ENCODE measurements around the gene ATP2B2. TPM values are rescaled to one million over a fixed set of nuclear protein-coding genes. Genes with fewer than 3 reads are reported as not detected.

Gene ATP2B2
- polyA plus RNA-seq, 4 donors = 0.39 to 0.55 TPM; not detected in 2

DNA sequence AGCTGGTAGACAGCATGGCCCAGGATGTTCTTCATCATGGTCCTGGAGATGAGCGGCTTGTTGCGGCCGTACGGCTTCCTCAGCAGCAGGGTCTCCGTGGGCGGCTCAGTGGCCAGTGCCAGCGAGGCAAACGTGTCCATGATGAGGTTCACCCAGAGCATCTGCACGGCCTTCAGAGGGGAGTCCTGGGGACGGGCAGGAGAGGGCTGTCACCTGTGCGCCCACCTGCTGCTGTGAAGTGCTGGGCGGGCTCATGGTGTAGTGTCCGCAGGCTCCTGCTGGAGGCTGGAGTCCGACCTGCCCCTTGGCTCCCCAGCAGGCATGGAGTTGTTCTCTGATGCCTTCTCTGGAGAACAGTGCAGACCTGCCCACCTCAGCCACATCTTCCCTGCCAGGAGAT, 162.6 kb downstream of the ATP2B2 start:
- Histone ChIP-seq H3K4me3 (ENCODE audit: low read depth in 1 of 3, low read length in 3 of 3) (no peak overlapping the region), H3K36me3 (ENCODE audit: control insufficient read depth in 3 of 3, insufficient read depth in 2 of 3, low read depth in 1 of 3, low read length in 3 of 3) (no peaks in the 10 kb centered on the region), H3K4me1 (ENCODE audit: control insufficient read depth in 3 of 3, insufficient read depth in 2 of 3, low read depth in 1 of 3, low read length in 2 of 3) (peaks cover 0 to 16% (median 0%) of the 10 kb centered on the region in 3 donors), H3K27me3 (ENCODE audit: control insufficient read depth in 3 of 3, insufficient read depth in 3 of 3, low read length in 3 of 3) (no peaks in the 10 kb centered on the region), H3K27ac (ENCODE audit: low read depth in 1 of 3, low read length in 2 of 3) (no peak overlapping the region), H3K9me3 (ENCODE audit: control insufficient read depth in 2 of 2, insufficient read depth in 1 of 2, low read depth in 1 of 2, low read length in 1 of 2) (no peaks in the 10 kb centered on the region)
- DNase-seq (no peak), FAIRE-seq (no peak)
- WGBS, 3 donors = 81 to 86% (median 85%) methylated on average over 14 of the region's 14 CpGs

DNA sequence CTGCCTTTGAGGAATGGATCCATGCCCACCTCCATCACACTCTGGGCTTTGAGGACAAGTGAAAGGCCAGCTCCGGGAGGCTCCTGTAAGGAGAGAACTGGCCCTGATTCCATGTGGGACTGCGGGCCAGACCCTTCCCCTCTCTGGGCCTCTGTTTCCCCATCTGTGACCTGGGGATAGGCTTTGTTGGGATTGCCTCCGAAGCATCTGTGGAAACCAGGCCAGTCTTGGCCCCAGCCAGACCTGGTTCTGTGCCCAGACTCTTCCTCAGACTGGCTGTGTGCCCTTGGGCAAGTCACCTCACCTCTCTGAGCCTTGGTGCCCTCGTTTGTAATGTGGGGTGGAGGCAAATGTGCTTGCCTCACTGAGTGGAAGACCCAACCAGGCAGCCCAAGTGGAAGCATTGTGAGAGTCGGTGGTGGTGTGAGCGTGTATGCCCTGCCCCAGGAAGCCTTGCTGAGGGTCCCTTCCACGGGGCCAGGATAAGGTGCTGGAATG, 163.4 kb downstream of the ATP2B2 start:
- Histone ChIP-seq H3K36me3 (ENCODE audit: control insufficient read depth in 3 of 3, insufficient read depth in 2 of 3, low read depth in 1 of 3, low read length in 3 of 3) (no peaks in the 10 kb centered on the region), H3K4me1 (ENCODE audit: control insufficient read depth in 3 of 3, insufficient read depth in 2 of 3, low read depth in 1 of 3, low read length in 2 of 3) (peaks cover 0 to 24% (median 0%) of the 10 kb centered on the region in 3 donors), H3K9me3 (ENCODE audit: control insufficient read depth in 2 of 2, insufficient read depth in 1 of 2, low read depth in 1 of 2, low read length in 1 of 2) (no peaks in the 10 kb centered on the region), H3K4me3 (ENCODE audit: low read depth in 1 of 3, low read length in 3 of 3) (no peak overlapping the region), H3K27ac (ENCODE audit: low read depth in 1 of 3, low read length in 2 of 3) (no peak overlapping the region), H3K27me3 (ENCODE audit: control insufficient read depth in 3 of 3, insufficient read depth in 3 of 3, low read length in 3 of 3) (no peaks in the 10 kb centered on the region)
- DNase-seq (no peak), FAIRE-seq (no peak)
- 65 to 72% (median 69%) methylated on average over 7 of the region's 7 CpGs for WGBS, 3 donors

DNA sequence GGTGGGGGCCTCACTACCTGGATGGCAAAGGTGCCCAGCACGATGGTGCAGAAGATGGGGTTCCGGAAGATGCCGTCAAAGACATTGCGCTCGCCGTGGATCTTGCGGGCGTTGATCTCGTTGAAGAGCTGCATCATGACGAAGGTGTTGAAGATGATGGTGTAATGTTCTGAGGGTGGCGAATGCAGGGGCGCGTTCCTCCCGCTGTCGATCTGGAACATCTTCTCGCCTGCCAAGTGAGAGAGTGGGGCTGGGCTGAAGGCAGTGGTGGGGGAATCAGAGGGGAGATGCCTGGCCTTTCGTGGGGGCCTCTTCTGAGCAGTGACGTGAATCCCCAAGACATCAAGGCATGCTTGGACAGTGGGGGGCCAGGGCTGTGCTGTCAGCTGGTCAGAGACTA, 164.9 kb downstream of the ATP2B2 start:
- FAIRE-seq (no peak), DNase-seq (no peak)
- Histone ChIP-seq H3K4me3 (ENCODE audit: low read depth in 1 of 3, low read length in 3 of 3) (no peak overlapping the region), H3K27me3 (ENCODE audit: control insufficient read depth in 3 of 3, insufficient read depth in 3 of 3, low read length in 3 of 3) (no peaks in the 10 kb centered on the region), H3K27ac (ENCODE audit: low read depth in 1 of 3, low read length in 2 of 3) (no peak overlapping the region), H3K36me3 (ENCODE audit: control insufficient read depth in 3 of 3, insufficient read depth in 2 of 3, low read depth in 1 of 3, low read length in 3 of 3) (no peaks in the 10 kb centered on the region), H3K9me3 (ENCODE audit: control insufficient read depth in 2 of 2, insufficient read depth in 1 of 2, low read depth in 1 of 2, low read length in 1 of 2) (no peaks in the 10 kb centered on the region), H3K4me1 (ENCODE audit: control insufficient read depth in 3 of 3, insufficient read depth in 2 of 3, low read depth in 1 of 3, low read length in 2 of 3) (peaks cover 0 to 28% (median 0%) of the 10 kb centered on the region in 3 donors)
- WGBS, 3 donors = 89 to 92% (median 90%) methylated on average over 18 of the region's 18 CpGs

DNA sequence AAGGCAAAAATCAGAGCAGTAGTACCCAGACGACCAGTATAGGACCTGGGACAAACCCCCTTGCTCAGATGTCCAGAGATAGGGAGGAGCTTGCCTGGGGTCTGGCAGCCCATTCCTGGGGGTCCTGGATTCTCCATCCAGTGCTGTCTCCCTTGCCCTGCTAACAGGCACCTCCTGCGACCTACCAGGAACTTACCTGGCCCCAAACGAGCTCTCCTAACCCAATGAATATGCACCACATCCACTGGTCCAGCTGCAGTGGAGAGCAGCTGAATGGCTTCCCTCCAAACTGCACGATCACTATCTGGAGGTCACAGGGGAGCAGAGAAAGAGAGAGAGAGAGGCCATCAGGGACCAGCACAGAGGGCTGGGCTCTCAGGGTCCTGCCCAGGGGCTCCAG, 165.3 kb downstream of the ATP2B2 start:
- Histone ChIP-seq H3K27ac (ENCODE audit: low read depth in 1 of 3, low read length in 2 of 3) (no peak overlapping the region), H3K4me1 (ENCODE audit: control insufficient read depth in 3 of 3, insufficient read depth in 2 of 3, low read depth in 1 of 3, low read length in 2 of 3) (peaks cover 0 to 28% (median 0%) of the 10 kb centered on the region in 3 donors), H3K9me3 (ENCODE audit: control insufficient read depth in 2 of 2, insufficient read depth in 1 of 2, low read depth in 1 of 2, low read length in 1 of 2) (no peaks in the 10 kb centered on the region), H3K27me3 (ENCODE audit: control insufficient read depth in 3 of 3, insufficient read depth in 3 of 3, low read length in 3 of 3) (no peaks in the 10 kb centered on the region), H3K36me3 (ENCODE audit: control insufficient read depth in 3 of 3, insufficient read depth in 2 of 3, low read depth in 1 of 3, low read length in 3 of 3) (no peaks in the 10 kb centered on the region), H3K4me3 (ENCODE audit: low read depth in 1 of 3, low read length in 3 of 3) (no peak overlapping the region)
- FAIRE-seq (no peak), DNase-seq (no peak)
- 33 to 51% (median 33%) methylated on average over 4 of the region's 4 CpGs for WGBS, 3 donors

DNA sequence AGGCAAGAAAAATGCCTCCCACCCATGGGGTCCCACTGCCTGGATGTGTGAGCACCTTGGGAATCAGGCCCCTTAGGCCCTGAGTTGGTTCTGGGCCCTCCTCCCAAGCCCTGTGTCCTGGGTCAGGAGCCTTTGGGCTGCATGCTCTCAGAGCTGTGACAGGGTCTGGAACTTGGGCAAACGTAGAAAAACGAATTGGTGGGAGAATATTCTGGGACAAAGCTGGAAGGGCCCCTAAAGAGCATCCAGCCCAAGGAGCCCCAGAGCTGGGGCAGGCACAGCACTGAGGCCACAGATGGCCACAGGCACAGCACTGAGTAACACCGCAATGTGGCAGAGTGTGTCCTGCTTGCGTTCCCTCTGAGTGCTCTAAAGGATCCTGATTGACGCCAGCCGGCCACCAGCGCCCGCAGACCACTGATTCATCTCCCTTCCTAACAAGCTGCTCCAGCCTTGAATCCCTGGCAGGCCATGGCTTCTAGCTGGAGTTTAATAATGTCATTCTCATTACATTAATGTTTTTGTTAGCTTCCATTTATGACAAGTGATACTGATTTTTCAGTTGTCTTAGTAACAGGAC, 165.9 kb downstream of the ATP2B2 start:
- WGBS, 3 donors = 80 to 86% (median 85%) methylated on average over 8 of the region's 8 CpGs
- H3K4me1 ChIP-seq (ENCODE audit: control insufficient read depth in 3 of 3, insufficient read depth in 2 of 3, low read depth in 1 of 3, low read length in 2 of 3) = peaks cover 0 to 28% (median 0%) of the 10 kb centered on the region in 3 donors
- no peaks in the 10 kb centered on the region for H3K27me3 ChIP-seq (ENCODE audit: control insufficient read depth in 3 of 3, insufficient read depth in 3 of 3, low read length in 3 of 3)
- DNase-seq (no peak), FAIRE-seq (no peak)
- H3K27ac ChIP-seq (ENCODE audit: low read depth in 1 of 3, low read length in 2 of 3) = peak overlapping the region in 1 of 3 donors; percentile 76
- H3K9me3 ChIP-seq (ENCODE audit: control insufficient read depth in 2 of 2, insufficient read depth in 1 of 2, low read depth in 1 of 2, low read length in 1 of 2) = no peaks in the 10 kb centered on the region
- H3K4me3 ChIP-seq (ENCODE audit: low read depth in 1 of 3, low read length in 3 of 3) = no peak overlapping the region
- no peaks in the 10 kb centered on the region for H3K36me3 ChIP-seq (ENCODE audit: control insufficient read depth in 3 of 3, insufficient read depth in 2 of 3, low read depth in 1 of 3, low read length in 3 of 3)

DNA sequence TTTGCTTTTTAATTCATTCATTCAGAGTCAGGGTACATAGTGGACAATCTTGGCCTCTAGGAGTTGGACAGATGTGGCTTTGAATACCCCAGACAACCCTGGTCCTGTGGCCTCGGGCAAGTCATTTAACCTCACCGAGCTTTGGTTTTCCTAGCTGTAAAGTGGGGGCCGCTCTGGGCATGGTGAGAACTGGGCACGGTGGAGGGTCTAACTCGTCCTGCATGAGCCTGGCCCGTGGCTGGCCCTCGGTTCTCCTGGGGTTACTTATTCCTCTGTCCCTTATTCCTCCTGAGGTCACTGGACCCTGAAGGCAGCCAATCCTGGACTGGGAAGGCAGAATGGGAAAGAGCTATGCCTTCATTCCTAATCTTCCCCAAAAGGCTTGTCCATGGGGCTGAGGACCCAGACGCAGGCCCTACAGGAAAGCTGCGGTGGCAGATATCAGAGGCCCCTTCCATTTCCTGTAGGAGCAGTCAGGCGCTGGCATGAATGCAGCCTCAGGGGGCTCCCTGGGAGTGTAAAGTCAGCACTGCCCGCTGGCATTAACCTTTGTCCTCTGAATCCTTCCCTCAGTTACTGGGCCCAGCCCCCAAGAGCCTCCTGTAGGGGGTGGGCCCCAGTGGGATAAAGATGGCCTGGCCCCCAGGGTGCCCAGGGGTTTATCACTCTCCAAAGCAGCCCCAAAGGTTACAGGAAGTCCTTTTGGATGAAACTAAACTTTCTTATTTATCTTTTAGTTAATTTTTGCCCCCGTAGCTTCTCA, 166.6 kb downstream of the ATP2B2 start:
- no peak overlapping the region for H3K4me3 ChIP-seq (ENCODE audit: low read depth in 1 of 3, low read length in 3 of 3)
- H3K4me1 ChIP-seq (ENCODE audit: control insufficient read depth in 3 of 3, insufficient read depth in 2 of 3, low read depth in 1 of 3, low read length in 2 of 3) = peaks cover 0 to 28% (median 0%) of the 10 kb centered on the region in 3 donors
- DNase-seq (peak in 1 of 2 donors; percentile 73), FAIRE-seq (no peak)
- peak overlapping the region in 1 of 3 donors; percentile 76 for H3K27ac ChIP-seq (ENCODE audit: low read depth in 1 of 3, low read length in 2 of 3)
- H3K9me3 ChIP-seq (ENCODE audit: control insufficient read depth in 2 of 2, insufficient read depth in 1 of 2, low read depth in 1 of 2, low read length in 1 of 2) = no peaks in the 10 kb centered on the region
- no peaks in the 10 kb centered on the region for H3K36me3 ChIP-seq (ENCODE audit: control insufficient read depth in 3 of 3, insufficient read depth in 2 of 3, low read depth in 1 of 3, low read length in 3 of 3)
- H3K27me3 ChIP-seq (ENCODE audit: control insufficient read depth in 3 of 3, insufficient read depth in 3 of 3, low read length in 3 of 3) = no peaks in the 10 kb centered on the region
- 62 to 72% (median 69%) methylated on average over 12 of the region's 12 CpGs for WGBS, 3 donors

DNA sequence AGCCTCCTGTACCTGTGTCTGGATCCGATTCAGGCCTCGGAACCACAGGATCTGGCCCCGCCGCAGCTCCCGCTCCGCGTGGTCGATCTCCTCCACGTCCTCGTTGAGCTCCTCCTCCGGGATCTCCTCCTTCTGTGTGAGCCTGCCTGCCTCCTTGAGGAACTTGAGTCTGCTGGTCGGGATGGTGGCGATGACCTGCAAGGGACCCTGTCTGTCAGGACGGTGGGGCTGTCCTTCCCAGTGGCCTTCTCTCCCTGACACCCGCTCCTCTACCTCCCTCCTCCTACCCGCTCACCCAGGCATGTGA, 167.3 kb downstream of the ATP2B2 start:
- Histone ChIP-seq H3K4me1 (ENCODE audit: control insufficient read depth in 3 of 3, insufficient read depth in 2 of 3, low read depth in 1 of 3, low read length in 2 of 3) (peaks cover 0 to 28% (median 0%) of the 10 kb centered on the region in 3 donors), H3K27ac (ENCODE audit: low read depth in 1 of 3, low read length in 2 of 3) (peak overlapping the region in 1 of 3 donors; percentile 76), H3K36me3 (ENCODE audit: control insufficient read depth in 3 of 3, insufficient read depth in 2 of 3, low read depth in 1 of 3, low read length in 3 of 3) (no peaks in the 10 kb centered on the region), H3K9me3 (ENCODE audit: control insufficient read depth in 2 of 2, insufficient read depth in 1 of 2, low read depth in 1 of 2, low read length in 1 of 2) (no peaks in the 10 kb centered on the region), H3K4me3 (ENCODE audit: low read depth in 1 of 3, low read length in 3 of 3) (no peak overlapping the region), H3K27me3 (ENCODE audit: control insufficient read depth in 3 of 3, insufficient read depth in 3 of 3, low read length in 3 of 3) (no peaks in the 10 kb centered on the region)
- peak in 1 of 2 donors; percentile 24 for DNase-seq
- no peak for FAIRE-seq
- 88 to 92% (median 91%) methylated on average over 16 of the region's 16 CpGs for WGBS, 3 donors

DNA sequence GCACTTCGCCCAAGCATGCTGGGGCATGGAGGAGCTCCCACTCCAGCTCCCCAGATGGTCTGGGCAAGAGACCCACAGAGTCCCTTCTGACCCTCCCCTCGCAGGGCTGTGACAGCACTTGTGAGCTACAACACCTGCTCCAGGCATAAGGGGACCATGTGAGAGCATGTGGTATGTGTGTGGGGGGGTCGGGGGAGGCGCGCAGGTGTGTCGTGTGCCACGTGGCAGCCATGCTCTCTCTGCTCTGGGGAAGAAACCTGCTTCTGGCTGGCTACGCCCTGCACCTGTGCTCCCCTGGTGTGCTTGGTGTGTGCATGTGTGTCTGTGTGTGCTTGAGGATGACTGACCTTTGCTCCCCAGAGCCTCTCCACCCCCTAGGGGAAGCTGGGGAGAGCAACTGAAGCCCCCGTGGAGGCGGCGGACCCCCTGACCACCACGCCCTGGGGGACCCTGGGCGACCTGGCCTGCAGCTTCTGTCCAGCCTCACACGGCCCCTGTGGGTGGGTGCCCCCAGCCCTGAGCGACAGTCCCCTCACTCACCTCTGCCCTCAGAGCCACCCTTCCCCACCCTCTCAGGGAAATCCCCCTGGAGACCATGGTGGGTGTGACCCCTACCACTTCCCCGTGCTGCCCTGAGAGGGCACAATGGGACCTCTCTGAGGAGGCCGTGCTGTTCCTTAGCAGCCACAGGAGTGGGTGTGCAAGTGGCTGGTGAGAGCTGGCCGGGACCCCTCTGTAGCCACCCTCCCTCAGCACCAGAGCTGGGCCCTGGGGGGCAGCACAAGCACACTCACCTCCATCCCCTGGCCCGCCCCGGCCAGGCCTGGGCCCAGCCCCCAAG, 167.8 kb downstream of the ATP2B2 start:
- Histone ChIP-seq H3K4me1 (ENCODE audit: control insufficient read depth in 3 of 3, insufficient read depth in 2 of 3, low read depth in 1 of 3, low read length in 2 of 3) (peaks cover 0 to 28% (median 0%) of the 10 kb centered on the region in 3 donors), H3K9me3 (ENCODE audit: control insufficient read depth in 2 of 2, insufficient read depth in 1 of 2, low read depth in 1 of 2, low read length in 1 of 2) (no peaks in the 10 kb centered on the region), H3K27me3 (ENCODE audit: control insufficient read depth in 3 of 3, insufficient read depth in 3 of 3, low read length in 3 of 3) (no peaks in the 10 kb centered on the region), H3K27ac (ENCODE audit: low read depth in 1 of 3, low read length in 2 of 3) (peak overlapping the region in 1 of 3 donors; percentile 76), H3K36me3 (ENCODE audit: control insufficient read depth in 3 of 3, insufficient read depth in 2 of 3, low read depth in 1 of 3, low read length in 3 of 3) (no peaks in the 10 kb centered on the region), H3K4me3 (ENCODE audit: low read depth in 1 of 3, low read length in 3 of 3) (no peak overlapping the region)
- DNase-seq = peak in 1 of 2 donors; percentile 59
- 49 to 63% (median 58%) methylated on average over 14 to 20 of the region's 20 CpGs for WGBS, 3 donors
- FAIRE-seq = no peak

All from small intestine (tissue), 7 donors.